GM12878 (cell line): ENCODE results near the gene RPL22.

ENCODE experiments used
- KDM1A ChIP-seq: fragments of 200-600 bp; sonication (generic); IDR thresholded peaks from 2 replicates; pipeline ENCODE4 v1.6.1; 2016; ENCODE audit warnings: borderline replicate concordance
- NFIC ChIP-seq: IDR thresholded peaks from 2 replicates; pipeline ENCODE4 v1.6.1; 2012; ENCODE audit warnings: low read depth, mild to moderate bottlenecking, inconsistent platforms, low read length, moderate library complexity
- NKRF ChIP-seq: fragments of 450-650 bp; conservative IDR thresholded peaks from 2 replicates; pipeline ENCODE4 v1.6.1; 2017; ENCODE audit warnings: mild to moderate bottlenecking, moderate library complexity
- PKNOX1 ChIP-seq: fragments of 450-650 bp; IDR thresholded peaks from 2 replicates; pipeline ENCODE4 v1.6.1; 2016; ENCODE audit warnings: mild to moderate bottlenecking
- RAD21 ChIP-seq: IDR thresholded peaks from 2 replicates; pipeline ENCODE4 v1.6.1; 2011; ENCODE audit warnings: mild to moderate bottlenecking, low read depth, low read length, moderate library complexity; ENCODE audit not compliant: insufficient read depth
- STAT1 ChIP-seq: fragments of 450-650 bp; conservative IDR thresholded peaks from 2 replicates; pipeline ENCODE4 v1.6.1; 2014; ENCODE audit warnings: antibody characterized with exemption, mild to moderate bottlenecking
- YY1 ChIP-seq: IDR thresholded peaks from 2 replicates; pipeline ENCODE4 v1.6.1; 2011; ENCODE audit warnings: low read depth, mild to moderate bottlenecking, low read length
- ZNF274 ChIP-seq: IDR thresholded peaks from one replicate; pipeline ENCODE4 v1.8.0; 2011; ENCODE audit not compliant: insufficient read length, insufficient read depth
- ZNF384 ChIP-seq: IDR thresholded peaks from 2 replicates; pipeline ENCODE4 v1.6.1; 2012; ENCODE audit warnings: low read depth, mild to moderate bottlenecking, low read length, improper control_type of control experiment, borderline replicate concordance

- TF ChIP-seq NFIC (no peak), NKRF (no peak), ZNF274 (no peak), STAT1 (no peak), YY1 (no peak), KDM1A (no peak), ZNF384 (no peak), PKNOX1 (no peak), RAD21 (no peak)
Observed at GRCh38 chr1:6185151-6185550, 14.2 kb downstream of the RPL22 start.
